GM12801 (cell line): ENCODE measurements around the gene DRC7.

Source experiments
- CTCF ChIP-seq: IDR thresholded peaks from one replicate; pipeline ENCODE4 v1.5.1; 2011; ENCODE audit warnings: control low read depth; ENCODE audit not compliant: insufficient read length; ENCODE audit errors: extremely low read depth

Gene DRC7

GRCh38 chr16:57771141-57771785 lies 76.7 kb downstream of the DRC7 start:
- no peak for TF ChIP-seq CTCF

GRCh38 chr16:57773019-57773418 lies 78.4 kb downstream of the DRC7 start:
- TF ChIP-seq CTCF, result no peak

- no peak for TF ChIP-seq CTCF
Measured at GRCh38 chr16:57773655-57774295, 79.2 kb downstream of the DRC7 start.

GRCh38 chr16:57774705-57775285 lies 80.2 kb downstream of the DRC7 start:
- TF ChIP-seq CTCF, result no peak

GRCh38 chr16:57775661-57776469 lies 81.3 kb downstream of the DRC7 start:
- TF ChIP-seq CTCF, result no peak

- TF ChIP-seq CTCF, result no peak
Measured at GRCh38 chr16:57778658-57779057, 84.1 kb downstream of the DRC7 start.

GRCh38 chr16:57781349-57781740 lies 86.7 kb downstream of the DRC7 start:
- TF ChIP-seq CTCF, result no peak
